ENCODE results near the gene ZNF493.

ZNF493 gene

DNA sequence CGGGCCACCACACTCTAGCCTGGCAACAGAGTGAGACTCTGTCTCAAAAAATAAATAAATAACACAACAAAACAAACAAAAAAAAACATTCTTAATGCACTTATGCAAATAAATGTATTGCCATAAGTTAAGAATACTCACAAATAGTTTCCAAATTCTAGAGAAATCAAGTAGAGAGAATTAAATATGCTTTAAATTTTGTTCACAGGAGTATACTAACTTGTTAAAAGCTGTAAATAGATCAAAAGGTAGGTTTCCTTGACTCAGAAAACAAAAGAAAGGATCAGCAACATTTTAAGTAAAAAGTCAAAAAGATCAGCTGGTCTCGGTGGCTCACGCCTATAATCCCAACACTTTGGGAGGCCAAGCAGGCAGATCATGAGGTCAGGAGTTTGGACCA lies 58.0 kb downstream of the ZNF493 start:
- no peak overlapping the region for H3K4me3 ChIP-seq (ENCODE audit: control insufficient read depth, low read depth, low read length)
- DNase-seq (ENCODE audit: low read depth) = no peak
- TF ChIP-seq, protein P1, sequence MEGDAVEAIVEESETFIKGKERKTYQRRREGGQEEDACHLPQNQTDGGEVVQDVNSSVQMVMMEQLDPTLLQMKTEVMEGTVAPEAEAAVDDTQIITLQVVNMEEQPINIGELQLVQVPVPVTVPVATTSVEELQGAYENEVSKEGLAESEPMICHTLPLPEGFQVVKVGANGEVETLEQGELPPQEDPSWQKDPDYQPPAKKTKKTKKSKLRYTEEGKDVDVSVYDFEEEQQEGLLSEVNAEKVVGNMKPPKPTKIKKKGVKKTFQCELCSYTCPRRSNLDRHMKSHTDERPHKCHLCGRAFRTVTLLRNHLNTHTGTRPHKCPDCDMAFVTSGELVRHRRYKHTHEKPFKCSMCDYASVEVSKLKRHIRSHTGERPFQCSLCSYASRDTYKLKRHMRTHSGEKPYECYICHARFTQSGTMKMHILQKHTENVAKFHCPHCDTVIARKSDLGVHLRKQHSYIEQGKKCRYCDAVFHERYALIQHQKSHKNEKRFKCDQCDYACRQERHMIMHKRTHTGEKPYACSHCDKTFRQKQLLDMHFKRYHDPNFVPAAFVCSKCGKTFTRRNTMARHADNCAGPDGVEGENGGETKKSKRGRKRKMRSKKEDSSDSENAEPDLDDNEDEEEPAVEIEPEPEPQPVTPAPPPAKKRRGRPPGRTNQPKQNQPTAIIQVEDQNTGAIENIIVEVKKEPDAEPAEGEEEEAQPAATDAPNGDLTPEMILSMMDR (IDR thresholded peaks at IDR 0.05; ENCODE audit: control insufficient read depth, insufficient read depth, low read depth, low read length, missing control alignments) = no peak

DNA sequence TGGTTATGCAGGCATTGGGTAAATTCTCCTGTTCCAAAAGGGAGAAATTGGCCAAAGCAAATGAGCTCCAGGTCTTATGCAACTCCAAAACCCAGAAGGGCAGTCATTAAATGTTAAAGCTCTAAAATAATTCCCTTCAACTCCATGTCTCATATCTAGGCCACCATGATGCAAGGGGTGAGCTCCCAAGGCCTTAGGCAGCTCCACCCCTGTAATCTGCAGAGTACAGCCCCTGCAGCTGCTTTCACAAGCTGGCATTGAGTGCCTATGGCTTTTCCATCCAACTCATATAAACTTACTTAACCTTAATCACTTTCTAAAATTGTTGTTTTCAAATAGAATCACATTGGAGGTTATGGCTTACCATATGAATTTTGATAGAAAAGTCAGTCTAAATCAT lies 63.8 kb downstream of the ZNF493 start:
- H3K4me3 ChIP-seq (ENCODE audit: control insufficient read depth, low read depth, low read length) = no peak overlapping the region
- TF ChIP-seq, protein P1 (IDR thresholded peaks at IDR 0.05; ENCODE audit: control insufficient read depth, insufficient read depth, low read depth, low read length, missing control alignments) = no peak
- no peak for DNase-seq (ENCODE audit: low read depth)

DNA sequence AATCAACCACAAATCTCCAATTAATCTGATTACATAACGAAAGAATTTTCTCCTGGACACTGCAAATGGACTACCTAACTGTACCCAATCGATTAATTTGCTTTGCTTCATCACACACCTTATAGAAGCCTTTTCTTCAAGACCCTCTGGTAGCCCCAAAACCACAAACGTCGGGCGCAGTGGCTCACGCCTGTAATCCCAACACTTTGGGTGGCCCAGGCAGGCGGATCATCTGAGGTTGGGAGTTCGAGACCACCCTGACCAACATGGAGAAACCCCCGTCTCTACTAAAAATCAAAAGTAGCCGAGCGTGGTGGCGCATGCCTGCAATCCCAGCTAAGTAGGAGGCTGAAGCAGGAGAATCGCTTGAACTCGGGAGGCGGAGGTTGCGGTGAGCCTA lies 65.6 kb downstream of the ZNF493 start:
- TF ChIP-seq, protein P1 (IDR thresholded peaks at IDR 0.05; ENCODE audit: control insufficient read depth, insufficient read depth, low read depth, low read length, missing control alignments) = no peak
- H3K4me3 ChIP-seq (ENCODE audit: control insufficient read depth, low read depth, low read length) = no peak overlapping the region
- DNase-seq (ENCODE audit: low read depth) = no peak

DNA sequence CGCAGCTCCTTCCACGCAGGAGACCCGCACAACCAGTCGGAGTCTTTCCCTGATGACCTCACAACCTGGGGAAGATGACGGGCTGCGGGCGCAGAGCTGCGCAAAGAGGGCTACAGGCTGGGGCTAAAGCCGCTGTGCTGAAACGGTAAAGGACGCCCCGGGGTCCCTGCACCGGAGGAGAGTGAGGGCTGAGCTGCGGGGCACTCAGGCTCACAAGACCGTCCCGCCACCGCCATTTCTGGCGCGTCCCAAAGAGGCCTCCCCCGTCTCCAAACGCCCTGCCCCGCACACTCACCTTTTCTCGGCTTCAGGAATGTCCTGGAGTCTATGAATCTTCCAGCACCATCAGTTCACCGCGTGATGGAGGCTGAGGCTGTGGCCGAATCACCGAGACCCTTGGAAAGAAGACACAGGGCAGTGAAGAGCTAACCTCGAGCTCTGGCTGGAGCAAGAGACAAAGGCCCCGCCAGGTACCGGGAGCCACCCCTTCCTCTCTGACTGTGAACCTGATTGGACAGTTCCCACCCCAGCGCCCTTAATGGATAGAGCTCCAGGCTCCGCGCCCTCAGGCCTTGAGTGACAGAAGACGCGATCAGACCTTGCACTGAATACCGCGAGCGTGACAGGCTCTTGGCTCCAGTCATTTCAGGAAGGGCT lies 66.6 kb downstream of the ZNF493 start:
- TF ChIP-seq, protein P1 (IDR thresholded peaks at IDR 0.05; ENCODE audit: control insufficient read depth, insufficient read depth, low read depth, low read length, missing control alignments) = no peak
- no peak for DNase-seq (ENCODE audit: low read depth)
- H3K4me3 ChIP-seq (ENCODE audit: control insufficient read depth, low read depth, low read length) = no peak overlapping the region

DNA sequence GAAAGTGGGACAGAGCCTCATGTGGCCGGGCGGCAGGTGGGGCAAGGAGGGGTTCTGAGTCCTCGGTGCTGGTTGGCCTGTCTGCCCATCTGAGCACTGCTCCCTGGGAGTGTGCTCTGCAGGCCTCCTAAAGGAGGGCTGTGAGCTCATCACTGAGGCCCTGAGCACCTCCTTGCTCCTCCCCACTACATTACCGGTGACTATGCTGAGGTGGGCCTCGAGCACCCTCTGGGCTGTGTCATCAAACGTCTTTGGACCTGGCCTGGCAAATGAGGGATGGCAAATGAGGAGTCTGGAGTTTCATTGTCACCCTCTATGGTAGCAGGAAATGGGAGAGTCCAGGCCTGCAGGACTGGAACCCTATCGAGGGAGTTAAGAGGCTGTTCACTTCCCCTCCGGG lies 69.7 kb downstream of the ZNF493 start:
- DNase-seq (ENCODE audit: low read depth) = no peak
- TF ChIP-seq, protein P1 (IDR thresholded peaks at IDR 0.05; ENCODE audit: control insufficient read depth, insufficient read depth, low read depth, low read length, missing control alignments) = no peak
- no peak overlapping the region for H3K4me3 ChIP-seq (ENCODE audit: control insufficient read depth, low read depth, low read length)

DNA sequence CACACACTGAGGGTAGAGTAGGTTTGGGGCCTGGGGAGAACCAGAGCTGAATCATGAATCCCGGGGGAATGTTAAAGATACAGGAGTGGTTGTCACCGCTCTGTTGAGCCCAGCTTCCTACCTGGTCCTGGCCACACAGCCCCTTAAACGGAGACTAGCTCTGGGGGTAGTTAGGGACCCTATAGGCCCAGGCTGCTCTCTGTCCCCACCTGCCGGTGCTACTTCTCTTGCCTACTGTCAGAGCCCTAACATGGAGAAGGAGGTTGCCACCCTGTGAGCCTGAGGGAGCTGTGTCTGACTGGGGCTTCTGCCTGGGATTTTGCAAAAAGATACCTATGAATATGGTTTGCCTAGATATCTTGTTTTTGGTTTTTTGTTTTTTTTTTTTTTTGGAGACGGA lies 71.9 kb downstream of the ZNF493 start:
- TF ChIP-seq, protein P1 (IDR thresholded peaks at IDR 0.05; ENCODE audit: control insufficient read depth, insufficient read depth, low read depth, low read length, missing control alignments) = no peak
- DNase-seq (ENCODE audit: low read depth) = no peak
- no peak overlapping the region for H3K4me3 ChIP-seq (ENCODE audit: control insufficient read depth, low read depth, low read length)

Data from AG09309 (cell line).